Activated CD4-positive, alpha-beta T cell treated with anti-CD3 and anti-CD28 coated beads, Interleukin-2, Interleukin-4, amounts not matched to agents 100 ng/mL and 50 ng/mL, durations not matched to agents 16 hours and 8 hours (primary cell): ENCODE data around the gene CFTR.

Experiments
- DNase-seq: peaks from one replicate; pipeline ENCODE4 v3.0.0-alpha.2; 2020; ENCODE audit warnings: low spot score

Gene CFTR

GRCh38 chr7:117590191-117590590, 110.4 kb downstream of the CFTR start:
- no peak for DNase-seq

DNA sequence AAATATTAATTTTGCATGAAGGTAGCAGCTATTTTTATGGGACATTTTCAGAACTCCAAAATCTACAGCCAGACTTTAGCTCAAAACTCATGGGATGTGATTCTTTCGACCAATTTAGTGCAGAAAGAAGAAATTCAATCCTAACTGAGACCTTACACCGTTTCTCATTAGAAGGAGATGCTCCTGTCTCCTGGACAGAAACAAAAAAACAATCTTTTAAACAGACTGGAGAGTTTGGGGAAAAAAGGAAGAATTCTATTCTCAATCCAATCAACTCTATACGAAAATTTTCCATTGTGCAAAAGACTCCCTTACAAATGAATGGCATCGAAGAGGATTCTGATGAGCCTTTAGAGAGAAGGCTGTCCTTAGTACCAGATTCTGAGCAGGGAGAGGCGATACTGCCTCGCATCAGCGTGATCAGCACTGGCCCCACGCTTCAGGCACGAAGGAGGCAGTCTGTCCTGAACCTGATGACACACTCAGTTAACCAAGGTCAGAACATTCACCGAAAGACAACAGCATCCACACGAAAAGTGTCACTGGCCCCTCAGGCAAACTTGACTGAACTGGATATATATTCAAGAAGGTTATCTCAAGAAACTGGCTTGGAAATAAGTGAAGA, 112.3 kb downstream of the CFTR start:
- DNase-seq: no peak

GRCh38 chr7:117596134-117596533, 116.3 kb downstream of the CFTR start:
- no peak for DNase-seq

DNA sequence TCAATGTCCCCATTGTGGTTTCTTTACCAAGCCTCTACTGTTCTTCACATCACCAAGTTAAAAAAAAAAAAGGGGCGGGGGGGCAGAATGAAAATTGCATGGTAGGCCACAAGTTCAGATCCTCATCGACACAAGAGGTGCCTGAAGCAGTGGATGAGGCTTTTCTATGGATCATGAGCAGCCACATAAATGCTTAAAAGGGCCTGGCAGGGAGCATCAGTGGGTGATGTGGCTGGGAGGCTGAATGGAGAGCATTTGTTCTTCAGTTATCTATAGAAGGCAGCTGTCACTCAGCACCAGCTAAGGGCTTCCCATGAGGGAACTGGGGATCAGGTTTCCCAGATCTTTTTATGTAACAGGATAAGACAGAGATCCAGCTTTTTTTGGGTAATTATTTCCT, 117.9 kb downstream of the CFTR start:
- DNase-seq: no peak

- no peak for DNase-seq
Observed at GRCh38 chr7:117600911-117601310, 121.1 kb downstream of the CFTR start.

- no peak for DNase-seq
Observed at GRCh38 chr7:117603627-117604026, 123.8 kb downstream of the CFTR start.

- DNase-seq: no peak
Observed at GRCh38 chr7:117605712-117606111, 125.9 kb downstream of the CFTR start.

DNA sequence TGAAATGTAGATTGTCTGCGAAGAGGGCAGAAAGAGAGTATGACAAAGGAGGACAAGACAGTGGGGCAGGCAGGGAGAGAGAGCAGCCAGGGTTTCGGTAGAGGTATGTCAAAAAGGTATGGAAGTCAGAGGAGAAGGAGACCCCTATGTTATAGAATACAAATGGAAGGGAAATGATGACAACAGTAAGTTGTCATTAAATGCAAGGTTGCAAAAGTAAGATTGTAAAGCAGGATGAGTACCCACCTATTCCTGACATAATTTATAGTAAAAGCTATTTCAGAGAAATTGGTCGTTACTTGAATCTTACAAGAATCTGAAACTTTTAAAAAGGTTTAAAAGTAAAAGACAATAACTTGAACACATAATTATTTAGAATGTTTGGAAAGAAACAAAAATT, 126.3 kb downstream of the CFTR start:
- no peak for DNase-seq

DNA sequence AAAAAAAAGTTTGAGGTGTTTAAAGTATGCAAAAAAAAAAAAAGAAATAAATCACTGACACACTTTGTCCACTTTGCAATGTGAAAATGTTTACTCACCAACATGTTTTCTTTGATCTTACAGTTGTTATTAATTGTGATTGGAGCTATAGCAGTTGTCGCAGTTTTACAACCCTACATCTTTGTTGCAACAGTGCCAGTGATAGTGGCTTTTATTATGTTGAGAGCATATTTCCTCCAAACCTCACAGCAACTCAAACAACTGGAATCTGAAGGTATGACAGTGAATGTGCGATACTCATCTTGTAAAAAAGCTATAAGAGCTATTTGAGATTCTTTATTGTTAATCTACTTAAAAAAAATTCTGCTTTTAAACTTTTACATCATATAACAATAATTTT, 130.6 kb downstream of the CFTR start:
- no peak for DNase-seq

- no peak for DNase-seq
Observed at GRCh38 chr7:117612637-117613036, 132.8 kb downstream of the CFTR start.

GRCh38 chr7:117616694-117617093, 136.9 kb downstream of the CFTR start:
- no peak for DNase-seq

DNA sequence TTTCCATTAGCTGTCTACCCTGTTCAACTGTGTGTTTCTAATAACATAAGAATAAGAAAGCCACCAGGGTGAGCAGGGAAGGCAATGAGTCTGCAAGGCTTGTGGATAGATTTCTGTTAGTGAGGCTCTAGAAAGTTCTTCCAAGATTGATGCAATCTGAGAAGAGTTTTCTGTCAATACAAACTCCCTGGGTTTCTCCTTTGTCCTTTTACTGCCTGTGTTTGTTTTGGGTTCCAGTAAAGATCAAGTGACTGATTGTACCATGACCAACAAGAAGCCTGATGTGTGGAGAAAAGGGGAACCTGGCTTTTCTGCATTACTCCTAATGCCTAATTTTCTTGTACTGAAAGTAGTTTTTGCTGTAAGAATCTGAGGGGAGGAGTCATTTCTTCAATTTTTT, 139.9 kb downstream of the CFTR start:
- DNase-seq: no peak

DNA sequence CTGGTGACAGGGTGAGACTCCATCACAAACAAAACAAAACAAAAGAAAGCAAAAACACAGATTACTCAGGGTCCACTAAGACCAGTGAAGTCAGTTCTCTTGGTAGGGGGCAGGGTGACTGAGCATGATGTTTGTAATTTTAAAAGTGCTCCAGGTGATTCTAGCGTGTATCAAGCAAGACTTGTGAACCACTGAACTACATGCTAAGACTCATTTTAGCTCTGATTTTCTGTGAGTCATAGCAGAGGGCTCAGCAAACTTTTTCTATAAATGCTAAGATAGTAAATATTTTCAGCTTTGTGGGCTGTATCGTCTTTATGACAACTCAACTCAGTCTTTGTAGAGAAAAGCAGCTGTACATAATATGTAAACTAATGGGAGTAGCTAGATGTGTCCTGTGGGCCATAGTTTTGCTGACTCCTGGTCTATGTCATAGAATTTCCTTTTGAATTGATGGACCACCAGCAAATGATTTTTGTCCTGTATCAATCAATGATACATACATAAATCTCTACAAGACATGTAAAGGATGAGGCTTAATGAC, 141.3 kb downstream of the CFTR start:
- DNase-seq: no peak

GRCh38 chr7:117623606-117624005, 143.8 kb downstream of the CFTR start:
- DNase-seq: no peak

DNA sequence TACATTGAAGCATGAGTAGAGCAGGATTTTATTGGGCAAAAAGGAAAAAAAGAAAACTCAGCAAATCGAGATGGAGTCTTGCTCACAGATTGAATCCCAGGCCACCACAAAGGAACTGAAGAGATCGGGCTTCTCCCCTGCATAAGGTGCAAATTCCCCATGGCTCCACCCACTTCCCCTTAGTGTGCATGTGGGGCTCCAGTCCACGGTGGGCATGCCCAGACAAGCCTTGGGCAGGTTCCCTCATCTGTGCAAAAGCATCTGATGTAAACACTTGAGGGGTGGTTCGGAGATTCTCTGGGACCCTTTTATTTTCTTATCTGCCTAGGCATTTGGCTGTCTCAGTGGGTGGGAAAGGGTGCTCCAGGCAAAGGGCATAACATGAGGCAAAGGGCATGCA, 150.7 kb downstream of the CFTR start:
- no peak for DNase-seq

DNA sequence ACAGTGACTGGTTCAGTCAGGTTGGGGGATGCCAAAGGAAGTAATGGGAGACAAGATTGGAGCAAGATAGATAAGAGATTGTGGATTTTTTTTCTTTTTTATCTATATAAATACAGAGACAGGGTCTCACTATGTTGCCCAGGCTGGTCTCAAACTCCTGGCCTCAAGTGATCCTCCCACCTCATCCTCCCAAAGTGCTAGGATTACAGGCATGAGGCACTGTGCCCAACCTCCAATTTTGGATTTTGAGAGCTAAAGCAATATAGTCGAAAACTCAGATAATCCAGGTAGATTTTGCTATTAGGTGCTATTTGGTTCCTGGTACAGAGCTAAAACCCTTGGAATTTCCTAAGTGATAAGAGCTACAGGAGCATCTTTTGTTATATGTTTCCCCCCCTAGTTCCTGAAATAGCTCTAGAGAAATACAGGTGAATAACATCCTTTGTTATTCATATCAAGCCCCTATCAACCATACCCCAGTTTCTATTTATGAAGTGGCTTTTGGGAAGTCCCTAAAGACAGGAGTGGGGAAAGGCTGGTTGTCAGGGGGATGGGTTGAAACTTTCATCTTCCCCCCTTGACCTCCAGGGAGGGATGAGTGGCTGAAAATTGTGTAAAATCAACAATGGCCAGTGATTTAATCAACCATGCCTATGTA, 151.2 kb downstream of the CFTR start:
- DNase-seq: no peak

DNA sequence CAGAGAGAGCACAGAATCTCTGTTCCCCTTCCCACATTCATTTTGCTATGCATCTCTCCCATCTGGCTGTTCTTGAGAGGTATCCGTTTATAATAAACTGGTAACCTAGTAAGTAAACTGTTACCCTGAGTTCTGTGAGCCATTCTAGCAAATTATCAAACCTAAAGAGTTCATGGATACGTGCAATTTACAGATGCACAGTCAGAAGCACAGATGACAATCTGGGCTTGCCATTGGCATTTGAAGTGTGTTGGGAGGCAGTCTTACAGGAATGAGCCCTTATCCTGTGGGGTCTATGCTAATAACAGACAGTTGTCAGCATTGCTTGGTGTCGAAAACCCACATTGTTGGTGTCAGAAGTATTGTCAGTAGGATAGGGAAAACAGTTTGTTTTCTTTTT, 151.8 kb downstream of the CFTR start:
- no peak for DNase-seq

GRCh38 chr7:117637937-117638336, 158.1 kb downstream of the CFTR start:
- DNase-seq: no peak

DNA sequence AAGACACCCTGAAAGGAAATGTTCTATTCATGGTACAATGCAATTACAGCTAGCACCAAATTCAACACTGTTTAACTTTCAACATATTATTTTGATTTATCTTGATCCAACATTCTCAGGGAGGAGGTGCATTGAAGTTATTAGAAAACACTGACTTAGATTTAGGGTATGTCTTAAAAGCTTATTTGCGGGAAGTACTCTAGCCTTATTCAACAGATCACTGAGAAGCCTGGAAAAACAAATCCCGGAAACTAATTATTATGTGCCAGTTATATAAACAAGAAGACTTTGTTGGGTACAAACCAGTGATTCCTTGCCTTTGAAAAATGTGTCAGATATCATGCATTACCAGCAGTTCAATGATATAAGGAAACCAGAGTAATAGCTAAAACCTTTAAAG, 160.1 kb downstream of the CFTR start:
- no peak for DNase-seq

- no peak for DNase-seq
Observed at GRCh38 chr7:117640465-117640864, 160.6 kb downstream of the CFTR start.

DNA sequence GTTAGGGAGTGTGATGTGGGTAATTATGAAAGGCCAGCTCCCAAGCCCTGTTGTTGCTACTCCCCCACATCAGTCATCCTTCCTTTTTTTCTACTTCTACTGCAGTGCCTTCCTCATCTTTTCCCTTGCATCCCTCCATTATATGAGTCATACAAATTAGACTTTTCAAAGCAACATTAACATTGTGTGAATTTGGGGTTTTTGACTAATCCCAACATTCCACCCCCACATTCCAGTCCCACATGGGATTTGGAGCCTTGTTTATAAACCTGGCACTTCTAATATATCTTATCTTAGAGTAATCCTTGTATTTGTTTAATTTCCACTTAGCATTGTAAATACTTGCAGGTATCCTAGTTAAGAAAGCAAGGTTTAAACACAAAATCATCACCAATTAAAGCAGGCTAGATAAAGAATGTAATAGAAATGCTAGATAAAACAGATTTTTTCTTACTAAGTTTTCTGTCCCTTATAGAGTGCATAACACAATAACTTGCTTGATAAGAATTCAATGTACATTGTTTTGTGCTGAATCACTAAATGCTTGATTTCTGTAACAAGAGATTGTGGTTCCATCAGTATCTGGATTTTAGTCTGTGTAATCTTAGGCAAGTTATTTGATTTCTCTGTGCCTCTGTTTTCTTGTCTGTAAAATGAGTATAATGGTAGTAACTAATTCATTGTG, 165.8 kb downstream of the CFTR start:
- no peak for DNase-seq

GRCh38 chr7:117648203-117648866, 168.5 kb downstream of the CFTR start:
- no peak for DNase-seq
